GM18951 (cell line): Measurements from ENCODE around the gene HCST.
"Not testable (repeated sequence)": the region's sequence is repeated elsewhere in the genome, so short reads cannot be mapped to it uniquely, and the experiment has no call there.

Experiments
- POLR2A ChIP-seq: IDR thresholded peaks from 4 replicates; pipeline ENCODE4 v1.6.1; 2011; ENCODE audit warnings: mild to moderate bottlenecking; ENCODE audit not compliant: insufficient read length, insufficient read depth; ENCODE audit errors: extremely low read depth
- in situ Hi-C: fragments of 300-500 bp; cut with MboI; formaldehyde crosslinking; loops from one replicate; pipeline ENCODE4 v1.12.0; 2022; ENCODE audit warnings: low sequenced_read_pairs, mixed read lengths, inconsistent platforms; ENCODE audit not compliant: unreplicated experiment

Gene HCST

GRCh38 chr19:35903550-35904179 lies 1.3 kb downstream of the HCST start:
- in situ Hi-C loops: no loop called here
- peak; percentile 68 for TF ChIP-seq POLR2A

GRCh38 chr19:35904311-35905068 lies 2.2 kb downstream of the HCST start:
- in situ Hi-C loops: no loop called here
- no peak for TF ChIP-seq POLR2A

GRCh38 chr19:35905178-35905727 lies 2.9 kb downstream of the HCST start:
- in situ Hi-C loops: no loop called here
- TF ChIP-seq POLR2A: no peak

- TF ChIP-seq POLR2A: no peak
- in situ Hi-C loops: no loop called here
Measured at GRCh38 chr19:35907377-35907745, 5.0 kb downstream of the HCST start.

GRCh38 chr19:35908010-35908441 lies 5.7 kb downstream of the HCST start, which contains the start of gene TYROBP:
Gene TYROBP (minus strand): TSS chr19:35908295. CDS start chr19:35908228, 67 bp downstream.
- in situ Hi-C loops: no loop called here
- no peak for TF ChIP-seq POLR2A

GRCh38 chr19:35908973-35909683 lies 6.8 kb downstream of the HCST start:
- peak; percentile 42 for TF ChIP-seq POLR2A
- in situ Hi-C loops: no loop called here

GRCh38 chr19:35909684-35910035 lies 7.3 kb downstream of the HCST start:
- TF ChIP-seq POLR2A: no peak
- in situ Hi-C loops: no loop called here

- in situ Hi-C loops: not testable (repeated sequence)
Measured at GRCh38 chr19:35910355-35910754, 8.0 kb downstream of the HCST start.

- in situ Hi-C loops: no loop called here
- TF ChIP-seq POLR2A: no peak
Measured at GRCh38 chr19:35911173-35911572, 8.8 kb downstream of the HCST start.

- no peak for TF ChIP-seq POLR2A
Measured at GRCh38 chr19:35911790-35912189, 9.5 kb downstream of the HCST start.

GRCh38 chr19:35913589-35913988 lies 11.3 kb downstream of the HCST start:
- in situ Hi-C loops: no loop called here
- no peak for TF ChIP-seq POLR2A

More at GRCh38 chr19:35911790-35912189, 9.5 kb downstream of the HCST start:
- in situ Hi-C loops: no loop called here

GRCh38 chr19:35915443-35915842 lies 13.1 kb downstream of the HCST start:
- TF ChIP-seq POLR2A: no peak
- in situ Hi-C loops: no loop called here

GRCh38 chr19:35919306-35919705 lies 17.0 kb downstream of the HCST start:
- in situ Hi-C loops: no loop called here

More at GRCh38 chr19:35919306-35919705, 17.0 kb downstream of the HCST start:
- TF ChIP-seq POLR2A: no peak
